B cell (primary cell): ENCODE measurements around the gene OR52M1.

Experiments used
- CTCF ChIP-seq: fragments of 200-600 bp; IDR thresholded peaks from one replicate; pipeline ENCODE4 v1.8.0; 2022; ENCODE audit warnings: antibody characterized with exemption, mild to moderate bottlenecking
- EZH2 ChIP-seq: IDR thresholded peaks from 2 replicates; pipeline ENCODE4 v1.6.1; 2012; ENCODE audit warnings: borderline replicate concordance, low read depth, mild to moderate bottlenecking, moderate library complexity, low read length; ENCODE audit not compliant: insufficient read depth, poor library complexity, severe bottlenecking

DNA sequence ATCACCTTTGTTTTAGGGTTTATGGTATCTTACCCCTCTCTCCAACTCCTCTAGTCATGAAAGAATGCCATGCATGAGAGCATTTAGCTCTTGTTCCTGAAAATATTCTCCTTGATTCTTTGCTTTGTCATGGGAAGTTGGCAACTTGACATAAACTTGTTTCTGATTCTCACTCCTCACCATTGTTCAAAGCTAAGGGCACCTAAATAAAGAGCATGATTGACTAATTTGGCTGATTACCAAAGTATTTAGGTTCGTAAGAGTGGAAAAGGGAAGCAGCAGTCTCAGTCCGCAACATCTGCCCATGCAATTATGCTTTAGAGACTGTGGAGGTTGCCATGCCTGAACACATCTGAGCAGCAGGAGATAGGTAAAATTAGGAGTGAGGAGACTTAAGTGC lies 36.1 kb upstream of the OR52M1 start:
- TF ChIP-seq CTCF (no peak), EZH2 (no peak)
